Left colon (tissue), 2 donors: ENCODE results near the gene SPIRE1. TPM values are rescaled to one million over a fixed set of nuclear protein-coding genes. Genes with fewer than 3 reads are reported as not detected.

Experiments used
- ATAC-seq: fragments of 200-7000 bp; cut with Tn5 transposase; one replicate; pipeline ENCODE4 v1.9.1; 2020; ENCODE audit warnings: mild to moderate bottlenecking, moderate library complexity
- DNase-seq, 2 donors: peaks; one replicate each; pipeline ENCODE4 v3.0.0-alpha.2; 2020
- intact Hi-C, 2 donors: fragments of 100-400 bp; cut with DNase I in 1 of 2; cut with micrococcal nuclease in 1 of 2; formaldehyde crosslinking; loops; one replicate each; pipeline versions ENCODE4 v1.11.2 to v1.14.0; 2022; cut with DNase I, micrococcal nuclease
- total RNA-seq, 2 donors: library from RNA; stranded (reverse); fragmentation: NEBNext Ultra II Directional; extraction: Animal tissue kit (Norgen Biotek cat#: 25700); gene quantifications; one replicate each; pipeline ENCODE4 v1.2.1, GENCODE V29; 2021
- donor health status: DM: no; HTN: no; CAD: no.
- donor health status: DM: yes; HTN: yes; CAD: no.

Gene SPIRE1
- total RNA-seq, 2 donors from 2014 or later = 5.0 to 13.3 TPM

- intact Hi-C loops = no loop called here
- ATAC-seq = no peak
- no peak for DNase-seq
These were observed 247.8 kb downstream of the SPIRE1 start for GRCh38 chr18:12410081-12410481.

- DNase-seq (no peak), ATAC-seq (no peak)
- intact Hi-C loops = no loop called here
These were observed 248.4 kb downstream of the SPIRE1 start for GRCh38 chr18:12409469-12409868.

DNA sequence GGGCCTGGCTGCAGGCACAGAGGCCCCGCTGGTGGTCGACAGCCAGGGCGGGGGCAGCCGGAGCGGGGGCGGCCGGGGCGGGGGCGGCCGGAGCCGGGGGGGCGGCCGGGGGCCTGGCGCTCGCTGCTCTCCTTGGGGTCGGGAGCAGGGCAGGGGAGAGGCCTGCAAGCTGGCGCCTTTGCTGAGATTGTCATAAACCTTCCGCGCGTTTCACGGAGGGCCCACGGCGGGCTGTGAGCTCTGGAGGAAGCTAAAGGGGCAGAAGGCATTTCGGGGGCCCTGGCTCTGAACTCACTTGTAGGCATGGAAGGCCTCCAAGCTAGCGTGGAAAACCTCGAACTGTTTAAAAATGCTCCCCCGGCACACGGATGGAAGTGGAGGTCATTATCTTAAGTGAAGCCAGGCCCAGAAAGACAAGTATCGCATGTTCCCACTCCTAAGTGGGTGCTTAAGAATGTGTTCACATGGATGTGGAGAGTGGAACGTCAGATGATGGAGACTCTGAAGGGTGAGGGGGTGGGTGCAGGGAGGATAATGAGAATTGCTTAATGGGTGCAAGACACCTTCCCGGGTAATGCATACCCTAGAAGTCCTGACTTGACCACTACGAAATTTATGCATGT lies 249.5 kb downstream of the SPIRE1 start:
- DNase-seq (peak in 1 of 2 donors; percentile 47), ATAC-seq (no peak)
- intact Hi-C loops = no loop called here

DNA sequence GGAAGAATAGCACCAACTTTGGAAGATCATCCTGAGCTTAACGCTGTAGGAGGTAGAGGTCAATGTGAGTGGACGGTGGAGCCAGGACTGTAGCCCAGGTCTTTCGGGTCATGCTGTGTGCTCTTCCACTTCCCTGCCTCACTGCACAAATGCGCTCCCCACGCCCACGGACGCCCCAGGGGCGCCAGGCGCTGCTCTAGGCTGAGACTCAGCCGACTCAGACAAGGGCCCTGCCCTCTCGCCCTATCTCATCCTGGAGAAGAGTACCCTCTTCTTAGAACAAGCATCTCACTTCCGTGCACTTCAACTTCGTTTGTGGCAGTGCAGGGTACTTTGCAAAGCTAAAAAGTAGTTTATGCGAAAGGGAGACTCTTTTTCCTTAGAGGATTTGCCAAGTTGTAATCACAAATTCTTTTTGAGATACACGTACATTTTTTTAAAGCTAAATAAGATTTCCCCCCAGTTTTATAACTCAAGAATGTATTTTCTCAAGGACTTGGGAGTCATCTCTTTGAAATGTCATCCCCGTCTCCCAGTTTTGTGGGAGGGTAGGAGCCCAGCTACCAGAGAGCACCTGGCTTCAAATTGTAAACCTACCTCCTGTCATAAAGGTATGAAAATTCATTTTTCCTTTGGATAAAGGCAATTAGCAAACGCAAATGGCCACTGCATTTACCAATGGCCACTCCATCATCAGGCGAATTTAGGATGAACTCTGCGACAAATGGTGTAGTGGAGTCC lies 251.4 kb downstream of the SPIRE1 start:
- intact Hi-C loops = no loop called here
- DNase-seq = no peak
- no peak for ATAC-seq

DNA sequence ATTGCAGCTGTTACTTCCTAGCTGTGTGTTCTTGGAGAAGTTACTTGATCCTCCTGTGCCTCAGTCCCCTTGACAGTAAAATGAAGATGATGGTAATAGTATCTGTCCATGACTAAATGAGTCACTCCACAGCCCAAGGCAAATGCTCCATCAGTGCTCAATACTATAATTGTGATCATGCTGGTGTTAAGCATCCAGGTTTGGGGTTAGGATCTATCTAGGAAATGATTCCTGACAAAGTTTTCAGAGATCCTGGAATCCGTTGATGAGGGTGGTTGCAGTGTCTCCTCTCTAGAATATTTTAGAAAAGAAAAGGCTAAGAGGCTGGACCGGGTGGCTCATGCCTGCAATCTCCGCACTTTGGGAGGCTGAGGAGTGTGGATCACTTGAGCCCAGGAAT lies 252.8 kb downstream of the SPIRE1 start:
- intact Hi-C loops = no loop called here

DNA sequence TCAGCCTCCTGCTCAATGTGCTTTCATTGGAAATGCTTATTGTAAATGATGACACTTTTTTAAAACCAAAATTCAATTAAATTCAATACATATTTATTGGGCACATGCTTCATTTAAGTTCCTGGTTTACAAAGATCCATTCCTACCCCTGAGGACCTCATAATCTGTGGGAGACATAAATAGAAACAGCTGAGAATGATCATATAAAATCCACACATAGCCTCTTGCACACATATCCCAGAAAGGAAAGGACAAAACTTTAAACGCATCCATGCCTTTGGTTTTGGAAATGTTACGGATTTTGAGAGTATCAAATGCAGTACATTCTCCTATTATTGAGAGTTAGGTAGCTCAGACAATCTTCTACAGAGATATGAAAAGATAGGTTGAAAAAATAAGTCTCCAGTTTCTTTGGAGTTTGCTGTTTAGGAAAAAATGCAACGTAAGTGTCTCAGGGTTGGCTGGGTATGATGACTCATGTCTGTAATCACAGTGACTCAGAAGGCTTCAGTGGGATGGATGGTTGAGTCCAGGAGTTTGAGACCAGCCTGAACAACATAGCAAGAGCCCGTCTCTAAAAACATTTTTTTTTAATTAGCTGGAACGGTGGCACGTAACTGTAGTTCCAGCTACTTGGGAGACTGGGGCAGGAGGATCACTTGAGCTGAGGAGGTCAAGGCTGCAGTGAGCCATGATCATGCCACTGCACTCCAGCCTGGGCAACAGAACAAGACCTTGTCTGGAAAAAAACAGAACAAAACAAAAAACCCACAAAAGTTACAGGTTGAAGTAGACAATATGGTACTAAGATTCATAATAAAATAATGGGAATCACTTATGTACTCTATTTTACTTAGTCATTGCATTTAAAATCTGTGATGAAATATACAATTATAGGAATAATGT lies 254.1 kb downstream of the SPIRE1 start:
- DNase-seq (no peak), ATAC-seq (no peak)
- intact Hi-C loops = no loop called here

More for the DNA sequence above, 252.8 kb downstream of the SPIRE1 start:
- ATAC-seq (no peak), DNase-seq (no peak)

DNA sequence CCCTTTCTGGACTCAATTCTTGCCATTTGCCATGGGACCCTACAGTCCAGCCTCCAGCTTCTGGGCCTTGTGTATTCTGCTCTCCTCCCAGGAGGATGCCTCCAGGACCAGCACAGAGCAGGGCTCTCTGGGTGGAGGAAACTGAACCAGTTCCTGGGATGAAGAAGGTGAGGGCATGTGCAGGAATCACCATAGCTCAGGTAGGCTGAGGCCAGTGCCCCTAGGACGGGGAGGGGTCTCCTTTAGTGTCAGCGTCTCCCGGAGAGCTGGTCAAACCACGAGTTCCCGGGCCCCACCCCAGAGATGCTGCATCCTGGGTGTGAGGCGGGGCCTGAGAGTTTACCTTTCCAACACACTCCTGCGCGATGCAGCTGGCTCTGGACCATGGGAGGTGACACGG lies 256.0 kb downstream of the SPIRE1 start:
- ATAC-seq = peak; percentile 51
- intact Hi-C loops = no loop called here
- peak in 1 of 2 donors; percentile 18 for DNase-seq

- DNase-seq (no peak), ATAC-seq (no peak)
- intact Hi-C loops = loop anchor here in 1 of 2 donors (5.0 kb wide), 1 partner anchor 263 kb away; no protein-coding TSS in a partner anchor
These were observed 258.7 kb downstream of the SPIRE1 start for GRCh38 chr18:12399231-12399630.

- ATAC-seq (no peak), DNase-seq (no peak)
- intact Hi-C loops = loop anchor here in 1 of 2 donors (5.0 kb wide), 1 partner anchor 264 kb away; no protein-coding TSS in a partner anchor
These were observed 259.3 kb downstream of the SPIRE1 start for GRCh38 chr18:12398625-12399024.

DNA sequence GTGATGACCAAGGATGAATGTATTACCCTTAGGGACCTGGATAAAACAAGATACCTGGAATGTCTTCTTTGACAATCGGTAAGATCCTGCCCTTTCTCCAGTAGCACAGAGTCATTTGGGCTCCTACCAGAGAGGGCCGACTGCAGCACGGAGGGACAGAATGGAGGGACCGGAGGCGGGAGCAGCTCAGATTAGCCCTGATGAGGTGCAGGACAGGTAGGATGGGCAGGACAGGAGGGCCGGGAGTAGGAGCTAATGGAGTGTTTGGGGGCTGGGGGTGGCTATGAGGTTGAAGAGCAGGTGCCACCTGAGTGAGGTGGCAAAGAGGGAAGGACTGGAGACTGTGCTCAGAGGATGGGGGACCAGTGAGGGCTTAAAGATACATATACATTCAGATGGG lies 260.1 kb downstream of the SPIRE1 start:
- ATAC-seq (no peak), DNase-seq (no peak)
- intact Hi-C loops = loop anchor here in 1 of 2 donors (5.0 kb wide), 1 partner anchor 265 kb away; no protein-coding TSS in a partner anchor

- intact Hi-C loops = loop anchor here in 1 of 2 donors (5.0 kb wide), 1 partner anchor 265 kb away; no protein-coding TSS in a partner anchor
- ATAC-seq (no peak), DNase-seq (peak in 1 of 2 donors; percentile 21)
These were observed 260.7 kb downstream of the SPIRE1 start for GRCh38 chr18:12397254-12397653.

Other genes with a start within 250 kb of the SPIRE1 start
- gene CEP76, start 44.6 kb upstream of the SPIRE1 start, total RNA-seq = 1 to 10 TPM; 4.9 to 5.3 TPM
- gene PSMG2, start 44.9 kb upstream of the SPIRE1 start, total RNA-seq = 10 to 100 TPM; 56.7 to 69.9 TPM
- gene PTPN2, start 226.1 kb upstream of the SPIRE1 start, total RNA-seq = 10 to 100 TPM; 34.0 to 35.4 TPM